ENCODE results near the gene WNT2B. TPM values are rescaled to one million over a fixed set of nuclear protein-coding genes. Genes with fewer than 3 reads are reported as not detected.

The WNT2B gene
- polyA plus RNA-seq, 1 of the 3 experiments (the other 2 are of a cell fraction) = 4.3 TPM

Other genes starting within 250 kb of the WNT2B start
- 4.9 and 7.5 TPM in 2 replicates for gene CTTNBP2NL, start 112.8 kb upstream of the WNT2B start, polyA plus RNA-seq (2012; rRNA removed)
- gene ST7L, start 110.2 kb downstream of the WNT2B start, polyA plus RNA-seq (2012; rRNA removed) = 16.3 and 17.9 TPM in 2 replicates
- gene CAPZA1, start 110.9 kb downstream of the WNT2B start, polyA plus RNA-seq (2012; rRNA removed) = 50.8 and 71.8 TPM in 2 replicates
- gene MOV10, start 165.7 kb downstream of the WNT2B start, polyA plus RNA-seq (2012; rRNA removed) = 81.0 and 87.4 TPM in 2 replicates
- 961 and 1,028 TPM in 2 replicates for gene RHOC, start 198.2 kb downstream of the WNT2B start, polyA plus RNA-seq (2012; rRNA removed)
- gene PPM1J, start 206.4 kb downstream of the WNT2B start, polyA plus RNA-seq (2012; rRNA removed) = 5.3 and 6.7 TPM in 2 replicates